Calu3 (cell line): ENCODE results near the gene SCOC. TPM values are rescaled to one million over a fixed set of nuclear protein-coding genes. Genes with fewer than 3 reads are reported as not detected.
"Not testable (repeated sequence)": the region's sequence is repeated elsewhere in the genome, so short reads cannot be mapped to it uniquely, and the experiment has no call there.

Experiments used
- BruUV-seq: library from RNA; stranded (reverse); fragments of 400-500 nt; replicated peaks from 2 replicates; lab custom pipeline; 2021; lab: Mats Ljungman, UMichigan
- CTCF ChIA-PET: fragments of 300-600 bp; sonication (Branson Sonifier 250); formaldehyde crosslinking; loops from one replicate; lab custom pipeline; 2022; ENCODE audit warnings: antibody characterized with exemption; lab: Charles Lee
- DNase-seq: peaks from one replicate; pipeline ENCODE4 v3.0.0; 2022
- H3K27ac Mint-ChIP-seq: one replicate; pipeline ENCODE4 v1.8.0; 2022; ENCODE audit warnings: mixed read lengths; ENCODE audit not compliant: unreplicated experiment
- H3K27me3 Mint-ChIP-seq: one replicate; pipeline ENCODE4 v1.8.0; 2022; ENCODE audit warnings: mixed read lengths; ENCODE audit not compliant: unreplicated experiment
- H3K36me3 Mint-ChIP-seq: one replicate; pipeline ENCODE4 v1.8.0; 2022; ENCODE audit warnings: mild to moderate bottlenecking, moderate library complexity, mixed read lengths; ENCODE audit not compliant: insufficient read depth, unreplicated experiment
- H3K4me1 Mint-ChIP-seq: one replicate; pipeline ENCODE4 v1.8.0; 2022; ENCODE audit warnings: mild to moderate bottlenecking, low read depth, mixed read lengths; ENCODE audit not compliant: unreplicated experiment
- H3K4me3 Mint-ChIP-seq: one replicate; pipeline ENCODE4 v1.8.0; 2022; ENCODE audit warnings: mild to moderate bottlenecking, low read depth, moderate library complexity, mixed read lengths; ENCODE audit not compliant: unreplicated experiment
- H3K9me3 Mint-ChIP-seq: one replicate; pipeline ENCODE4 v1.8.0; 2022; ENCODE audit warnings: low read depth, mixed read lengths; ENCODE audit not compliant: unreplicated experiment
- CTCF ChIP-seq: fragments of 200-600 bp; IDR thresholded peaks from one replicate; pipeline ENCODE4 v1.8.0; 2022; ENCODE audit warnings: antibody characterized with exemption; ENCODE audit not compliant: unreplicated experiment
- intact Hi-C: fragments of 100-400 bp; cut with micrococcal nuclease; formaldehyde crosslinking; loops from one replicate; pipeline ENCODE4 v1.10.0; 2022; ENCODE audit not compliant: unreplicated experiment
- total RNA-seq: library from RNA; stranded (reverse); gene quantifications from 2 replicates; pipeline ENCODE4 v1.2.3, GENCODE V29; 2022

Gene SCOC
- total RNA-seq, 1 experiment from 2014 or later, result 59.4 TPM

- no TSS peak for BruUV-seq
- no peaks in the 10 kb centered on the region for H3K4me1 Mint-ChIP-seq
- H3K36me3 Mint-ChIP-seq, result no peaks in the 10 kb centered on the region
- no peak for DNase-seq
- H3K9me3 Mint-ChIP-seq, result no peaks in the 10 kb centered on the region
- no peak overlapping the region for H3K4me3 Mint-ChIP-seq
- no peaks in the 10 kb centered on the region for H3K27me3 Mint-ChIP-seq
- CTCF ChIA-PET, result interaction anchor here (1.2 kb wide), 1 partner anchor 11 kb away, joined by 3 read pairs; no protein-coding TSS in a partner anchor
- intact Hi-C loops, result no loop called here
- H3K27ac Mint-ChIP-seq, result no peak overlapping the region
- no peak for TF ChIP-seq CTCF
Observed at GRCh38 chr4:140400111-140400510, 26.7 kb downstream of the SCOC start.

DNA sequence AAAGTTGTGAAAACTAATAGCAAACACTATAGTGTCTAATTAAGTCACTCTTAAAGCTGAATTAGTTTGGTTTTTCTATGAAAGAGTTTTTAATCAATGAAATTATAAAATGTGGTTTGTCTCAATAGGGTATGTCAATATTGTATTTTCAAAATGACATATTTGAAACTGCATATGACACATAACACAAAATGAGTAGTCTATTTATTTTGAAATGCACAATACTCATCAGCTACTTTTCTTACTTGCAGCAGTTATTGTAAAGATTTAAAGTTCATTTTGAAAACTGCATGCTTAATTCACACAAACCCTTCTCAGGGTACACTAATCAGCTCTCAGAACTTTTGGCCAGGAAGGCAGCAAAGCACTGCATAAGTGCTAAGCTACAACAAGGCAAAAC lies 32.8 kb downstream of the SCOC start:
- no peak overlapping the region for H3K4me3 Mint-ChIP-seq
- no peak for DNase-seq
- H3K36me3 Mint-ChIP-seq, result no peaks in the 10 kb centered on the region
- H3K27ac Mint-ChIP-seq, result no peak overlapping the region
- intact Hi-C loops, result no loop called here
- no peak for TF ChIP-seq CTCF
- BruUV-seq, result no TSS peak
- CTCF ChIA-PET, result no interaction called here
- no peaks in the 10 kb centered on the region for H3K27me3 Mint-ChIP-seq
- no peaks in the 10 kb centered on the region for H3K4me1 Mint-ChIP-seq
- H3K9me3 Mint-ChIP-seq, result no peaks in the 10 kb centered on the region

DNA sequence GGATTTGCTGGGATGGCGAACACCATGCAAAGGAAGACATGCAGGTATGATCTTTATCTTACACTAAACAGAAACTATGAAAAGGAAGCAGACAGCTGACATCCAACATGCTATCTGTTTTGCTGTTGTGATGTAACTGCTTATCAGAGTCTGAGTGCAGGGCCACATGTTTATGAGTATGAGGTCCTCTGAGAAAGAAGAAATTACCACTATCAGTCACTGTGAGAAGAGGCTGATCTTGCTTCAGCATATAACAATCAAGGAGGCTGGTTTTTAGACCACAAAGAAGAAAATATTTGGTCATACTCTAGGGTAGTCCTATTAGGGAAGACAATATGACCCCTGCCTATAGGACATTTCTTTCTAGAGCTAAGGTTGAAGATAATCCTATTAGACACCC lies 35.5 kb downstream of the SCOC start:
- CTCF ChIA-PET, result no interaction called here
- DNase-seq, result no peak
- Mint-ChIP-seq H3K27ac (no peak overlapping the region), H3K27me3 (no peaks in the 10 kb centered on the region), H3K4me3 (no peak overlapping the region), H3K9me3 (no peaks in the 10 kb centered on the region), H3K4me1 (no peaks in the 10 kb centered on the region), H3K36me3 (no peaks in the 10 kb centered on the region)
- BruUV-seq, result no TSS peak
- intact Hi-C loops, result no loop called here
- no peak for TF ChIP-seq CTCF

DNA sequence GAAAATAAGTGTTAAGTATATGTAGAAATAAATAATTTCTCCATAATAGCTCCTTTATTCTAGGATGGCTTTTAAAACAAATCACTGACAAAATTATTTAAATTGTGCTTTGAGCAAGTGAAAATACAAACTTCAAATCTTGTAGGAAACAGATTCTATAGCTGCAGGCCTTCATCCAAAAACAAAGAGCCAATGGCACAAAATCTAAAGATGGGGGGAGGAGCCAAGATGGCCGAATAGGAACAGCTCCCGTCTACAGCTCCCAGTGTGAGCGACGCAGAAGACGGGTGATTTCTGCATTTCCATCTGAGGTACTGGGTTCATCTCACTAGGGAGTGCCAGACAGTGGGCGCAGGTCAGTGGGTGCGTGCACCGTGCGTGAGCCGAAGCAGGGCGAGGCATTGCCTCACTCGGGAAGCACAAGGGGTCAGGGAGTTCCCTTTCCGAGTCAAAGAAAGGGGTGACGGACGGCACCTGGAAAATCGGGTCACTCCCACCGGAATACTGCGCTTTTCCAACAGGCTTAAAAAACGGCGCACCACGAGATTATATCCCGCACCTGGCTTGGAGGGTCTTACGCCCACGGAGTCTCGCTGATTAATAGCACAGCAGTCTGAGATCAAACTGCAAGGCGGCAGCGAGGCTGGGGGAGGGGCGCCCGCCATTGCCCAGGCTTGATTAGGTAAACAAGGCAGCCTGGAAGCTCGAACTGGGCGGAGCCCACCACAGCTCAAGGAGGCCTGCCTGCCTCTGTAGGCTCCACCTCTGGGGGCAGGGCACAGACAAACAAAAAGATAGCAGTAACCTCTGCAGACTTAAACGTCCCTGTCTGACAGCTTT lies 39.9 kb downstream of the SCOC start:
- intact Hi-C loops, H3K9me3 Mint-ChIP-seq, BruUV-seq, H3K27me3 Mint-ChIP-seq, H3K4me1 Mint-ChIP-seq, H3K36me3 Mint-ChIP-seq, H3K27ac Mint-ChIP-seq, DNase-seq, H3K4me3 Mint-ChIP-seq: not testable (repeated sequence)
- CTCF ChIA-PET, result interaction anchor here (0.5 kb wide), 1 partner anchor 84 kb away, joined by 4 read pairs; no protein-coding TSS in a partner anchor

- H3K27me3 Mint-ChIP-seq, result no peaks in the 10 kb centered on the region
- intact Hi-C loops, result no loop called here
- no TSS peak for BruUV-seq
- no peak overlapping the region for H3K4me3 Mint-ChIP-seq
- DNase-seq, result no peak
- no peaks in the 10 kb centered on the region for H3K9me3 Mint-ChIP-seq
- H3K27ac Mint-ChIP-seq, result no peak overlapping the region
- CTCF ChIA-PET, result no interaction called here
- no peak for TF ChIP-seq CTCF
- H3K4me1 Mint-ChIP-seq, result no peaks in the 10 kb centered on the region
- peaks cover 9% of the 10 kb centered on the region for H3K36me3 Mint-ChIP-seq
Observed at GRCh38 chr4:140423106-140423505, 49.7 kb downstream of the SCOC start.
